ENCODE data around the gene ARCN1.
A peak's percentile ranks its signal among the peaks of the same experiment; 100 is the strongest.

ARCN1 gene

GRCh38 chr11:118531597-118532084 is 40.6 kb upstream of the ARCN1 start:
- DNase-seq (ENCODE audit: low read depth, low spot score): no peak
- H3K4me3 ChIP-seq (ENCODE audit: low read depth, low read length): peak overlapping the region; percentile 76
- POLR2A ChIA-PET: no interaction called here
- TF ChIP-seq CTCF (IDR thresholded peaks at IDR 0.05; ENCODE audit: insufficient read depth, low read length, missing control alignments): no peak
- CTCF ChIA-PET: no interaction called here

- ChIA-PET POLR2A (no interaction called here), CTCF (no interaction called here)
- DNase-seq (ENCODE audit: low read depth, low spot score): no peak
- no peak for TF ChIP-seq CTCF (IDR thresholded peaks at IDR 0.05; ENCODE audit: insufficient read depth, low read length, missing control alignments)
- peak overlapping the region; percentile 76 for H3K4me3 ChIP-seq (ENCODE audit: low read depth, low read length)
Measured at GRCh38 chr11:118532091-118532490, 40.1 kb upstream of the ARCN1 start.

- ChIA-PET POLR2A (interaction anchor here (0.6 to 0.7 kb wide), 2 partner anchors 10 to 257 kb away, joined by 3 to 6 read pairs; no protein-coding TSS in a partner anchor), CTCF (no interaction called here)
- no peak for DNase-seq (ENCODE audit: low read depth, low spot score)
- TF ChIP-seq CTCF (IDR thresholded peaks at IDR 0.05; ENCODE audit: insufficient read depth, low read length, missing control alignments): no peak
- H3K4me3 ChIP-seq (ENCODE audit: low read depth, low read length): no peak overlapping the region
Measured at GRCh38 chr11:118532852-118533768, 39.1 kb upstream of the ARCN1 start.

- no peak for DNase-seq (ENCODE audit: low read depth, low spot score)
- no peak overlapping the region for H3K4me3 ChIP-seq (ENCODE audit: low read depth, low read length)
- CTCF ChIA-PET: interaction anchor here (1.6 kb wide), 1 partner anchor 11 kb away, joined by 3 read pairs; no protein-coding TSS in a partner anchor
- POLR2A ChIA-PET: interaction anchor here (0.6 kb wide), 1 partner anchor 9 kb away, joined by 6 read pairs; no protein-coding TSS in a partner anchor
- TF ChIP-seq CTCF (IDR thresholded peaks at IDR 0.05; ENCODE audit: insufficient read depth, low read length, missing control alignments): no peak
Measured at GRCh38 chr11:118533769-118534729, 38.2 kb upstream of the ARCN1 start.

- ChIA-PET POLR2A (no interaction called here), CTCF (interaction anchor here (1.0 to 1.6 kb wide), 2 partner anchors 12 to 123 kb away, joined by 3 read pairs; no protein-coding TSS in a partner anchor)
- H3K4me3 ChIP-seq (ENCODE audit: low read depth, low read length): no peak overlapping the region
- TF ChIP-seq CTCF (IDR thresholded peaks at IDR 0.05; ENCODE audit: insufficient read depth, low read length, missing control alignments): no peak
- DNase-seq (ENCODE audit: low read depth, low spot score): no peak
Measured at GRCh38 chr11:118535261-118535660, 36.9 kb upstream of the ARCN1 start.

Measured in AG04449 (cell line).